GM23338 (cell line): Measurements from ENCODE around the gene ZNF398. TPM values are rescaled to one million over a fixed set of nuclear protein-coding genes. Genes with fewer than 3 reads are reported as not detected.

ENCODE experiments used
- ATAC-seq: fragments of 200-7000 bp; cut with Tn5 transposase; 3 replicates; pipeline ENCODE4 v1.9.1; 2020
- DNase-seq: peaks from one replicate; pipeline ENCODE4 v3.0.0-alpha.2; 2015; ENCODE audit warnings: low spot score
- H2AFZ ChIP-seq: fragments of 200-600 bp; sonication (generic); 2 replicates; pipeline ENCODE4 v1.8.0; 2016; ENCODE audit warnings: antibody characterized with exemption, mild to moderate bottlenecking, moderate library complexity
- H3F3A ChIP-seq: fragments of 200-600 bp; sonication (generic); replicated peaks from 2 replicates; pipeline ENCODE4 v1.8.0; 2017; ENCODE audit warnings: antibody characterized with exemption, mixed run types, low read depth
- H3K27ac ChIP-seq: fragments of 200-600 bp; sonication (generic); 2 replicates; pipeline ENCODE4 v1.6.1; 2016; ENCODE audit warnings: low read depth
- H3K27me3 ChIP-seq: fragments of 200-600 bp; sonication (generic); 2 replicates; pipeline ENCODE4 v1.8.0; 2016; ENCODE audit warnings: mild to moderate bottlenecking, mixed run types, moderate library complexity; ENCODE audit not compliant: insufficient read depth
- H3K36me3 ChIP-seq: fragments of 200-600 bp; sonication (generic); 2 replicates; pipeline ENCODE4 v1.8.0; 2016; ENCODE audit warnings: mild to moderate bottlenecking; ENCODE audit not compliant: insufficient read depth
- H3K4me1 ChIP-seq: fragments of 200-600 bp; sonication (generic); 2 replicates; pipeline ENCODE4 v1.8.0; 2016; ENCODE audit warnings: mild to moderate bottlenecking, moderate library complexity; ENCODE audit not compliant: insufficient read depth
- H3K4me2 ChIP-seq: fragments of 200-600 bp; sonication (generic); 2 replicates; pipeline ENCODE4 v1.7.1; 2017; ENCODE audit warnings: mixed run types
- H3K4me3 ChIP-seq: fragments of 200-600 bp; sonication (generic); 2 replicates; pipeline ENCODE4 v1.6.1; 2016; ENCODE audit warnings: mixed run types
- H3K79me2 ChIP-seq: fragments of 200-600 bp; sonication (generic); replicated peaks from 2 replicates; pipeline ENCODE4 v1.8.0; 2017; ENCODE audit warnings: mild to moderate bottlenecking; ENCODE audit not compliant: insufficient read depth
- H3K9me2 ChIP-seq: fragments of 200-600 bp; sonication (generic); 2 replicates; pipeline ENCODE4 v1.8.0; 2017; ENCODE audit not compliant: insufficient read depth
- H4K20me1 ChIP-seq: fragments of 200-600 bp; sonication (generic); replicated peaks from 2 replicates; pipeline ENCODE4 v1.8.0; 2017; ENCODE audit warnings: mild to moderate bottlenecking; ENCODE audit not compliant: insufficient read depth
- H3K27ac Mint-ChIP-seq: 2 replicates; pipeline ENCODE4 v1.8.0; 2020; ENCODE audit warnings: inconsistent platforms, mild to moderate bottlenecking, moderate library complexity, mixed read lengths
- H3K27me3 Mint-ChIP-seq: 3 replicates; pipeline ENCODE4 v1.8.0; 2022; ENCODE audit warnings: low read depth, mild to moderate bottlenecking, moderate library complexity, mixed read lengths, inconsistent platforms; ENCODE audit not compliant: insufficient read depth, poor library complexity
- H3K36me3 Mint-ChIP-seq: 3 replicates; pipeline ENCODE4 v1.8.0; 2021; ENCODE audit warnings: low read depth, mild to moderate bottlenecking, inconsistent platforms, moderate library complexity, mixed read lengths
- H3K4me1 Mint-ChIP-seq: 3 replicates; pipeline ENCODE4 v1.8.0; 2020; ENCODE audit warnings: mild to moderate bottlenecking, inconsistent platforms, mixed read lengths
- H3K4me3 Mint-ChIP-seq: 3 replicates; pipeline ENCODE4 v1.8.0; 2021; ENCODE audit warnings: moderate library complexity, mild to moderate bottlenecking, inconsistent platforms, mixed read lengths
- H3K9me3 Mint-ChIP-seq: 3 replicates; pipeline ENCODE4 v1.8.0; 2020; ENCODE audit warnings: moderate library complexity, mild to moderate bottlenecking, inconsistent platforms, mixed read lengths
- CREB1 ChIP-seq: fragments of 250-450 bp; sonication (Bioruptor Pico); IDR thresholded peaks from 2 replicates; pipeline ENCODE4 v1.5.0; 2020; ENCODE audit warnings: low read depth, mild to moderate bottlenecking, moderate library complexity
- CTCF ChIP-seq, 2 experiments: fragments of 200-600 bp in 1 of 2; sonication (generic) in 1 of 2; conservative IDR thresholded peaks; 2 replicates each; pipeline versions ENCODE4 v1.5.1 to v1.6.1; 2016 to 2017; ENCODE audit warnings: antibody characterized with exemption in 2 of 2, low read depth in 2 of 2, mild to moderate bottlenecking in 2 of 2, moderate library complexity in 1 of 2
- ETS1 ChIP-seq: IDR thresholded peaks from 2 replicates; pipeline ENCODE4 v1.6.1; 2016; ENCODE audit warnings: antibody characterized with exemption
- EZH2 ChIP-seq: fragments of 200-600 bp; sonication (generic); IDR thresholded peaks from one replicate; pipeline ENCODE4 v1.8.0; 2017; ENCODE audit warnings: antibody characterized with exemption, mild to moderate bottlenecking, low read depth; ENCODE audit not compliant: unreplicated experiment
- EZH2phosphoT487 ChIP-seq: fragments of 200-600 bp; sonication (generic); IDR thresholded peaks from one replicate; pipeline ENCODE4 v1.8.1; 2018; ENCODE audit warnings: antibody characterized with exemption; ENCODE audit not compliant: unreplicated experiment
- JUNB ChIP-seq: IDR thresholded peaks from one replicate; pipeline ENCODE4 v1.6.1; 2016; ENCODE audit warnings: antibody characterized with exemption; ENCODE audit not compliant: unreplicated experiment
- NANOG ChIP-seq: IDR thresholded peaks from 2 replicates; pipeline ENCODE4 v1.6.1; 2016; ENCODE audit warnings: antibody characterized with exemption, borderline replicate concordance
- POLR2AphosphoS5 ChIP-seq: IDR thresholded peaks from 2 replicates; pipeline ENCODE4 v1.6.1; 2016; ENCODE audit warnings: antibody characterized with exemption, low read depth
- REST ChIP-seq: IDR thresholded peaks from one replicate; pipeline ENCODE4 v1.6.1; 2018; ENCODE audit warnings: antibody characterized with exemption; ENCODE audit not compliant: unreplicated experiment
- STAT1 ChIP-seq: IDR thresholded peaks from one replicate; pipeline ENCODE4 v1.6.1; 2016; ENCODE audit warnings: antibody characterized with exemption; ENCODE audit not compliant: unreplicated experiment
- ZNF114 ChIP-seq: fragments of 250-450 bp; sonication (Bioruptor Pico); IDR thresholded peaks from 2 replicates; pipeline ENCODE4 v1.5.0; 2020; ENCODE audit warnings: mild to moderate bottlenecking, moderate library complexity
- ZNF331 ChIP-seq: fragments of 250-450 bp; sonication (Bioruptor Pico); IDR thresholded peaks from 2 replicates; pipeline ENCODE4 v1.5.0; 2020; ENCODE audit warnings: low read depth, mild to moderate bottlenecking, moderate library complexity
- ZNF462 ChIP-seq: fragments of 250-450 bp; sonication (Bioruptor Pico); IDR thresholded peaks from 2 replicates; pipeline ENCODE4 v1.5.0; 2020; ENCODE audit warnings: mild to moderate bottlenecking, moderate library complexity
- polyA plus RNA-seq: library from polyadenylated mRNA; unstranded; fragments of >200 nt; fragmentation: Nextera tagmentation; extraction: Ambion mirVana; gene quantifications from 2 replicates; pipeline ENCODE4 v1.2.1, GENCODE V29; 2016
- total RNA-seq: library from RNA; depleted of rRNA; stranded (reverse); fragments of >200 nt; shearing (Covaris generic); gene quantifications from 2 replicates; pipeline ENCODE4 v1.2.3, GENCODE V29; 2014

ZNF398 gene
- total and polyA plus RNA-seq, 2 experiments from 2014 or later: 20.7 to 99.6 TPM

GRCh38 chr7:149109969-149110368 is 37.3 kb upstream of the ZNF398 start:
- Histone ChIP-seq H3K9me2 (no peaks in the 10 kb centered on the region), H3K27ac (no peak overlapping the region), H3K4me1 (no peaks in the 10 kb centered on the region), H3K27me3 (no peaks in the 10 kb centered on the region), H3K36me3 (no peaks in the 10 kb centered on the region), H4K20me1 (no peaks in the 10 kb centered on the region), H3K4me2 (no peak overlapping the region), H3K79me2 (no peaks in the 10 kb centered on the region), H3K4me3 (no peak overlapping the region), H3F3A (0 out of 2 replicates have a peak, but pooled peaks cover 3% of the 10 kb centered on the region), H2AFZ (no peak overlapping the region)
- DNase-seq (no peak), ATAC-seq (no peak)
- H3K4me1 Mint-ChIP-seq: no peaks in the 10 kb centered on the region
- no peak overlapping the region for H3K4me3 Mint-ChIP-seq
- peaks cover 19% of the 10 kb centered on the region for H3K36me3 Mint-ChIP-seq
- H3K27me3 Mint-ChIP-seq: peaks cover 5% of the 10 kb centered on the region
- no peaks in the 10 kb centered on the region for H3K9me3 Mint-ChIP-seq
- H3K27ac Mint-ChIP-seq: no peak overlapping the region
- TF ChIP-seq POLR2AphosphoS5: no peak
- no peak for TF ChIP-seq JUNB
- no peak for TF ChIP-seq NANOG
- TF ChIP-seq ZNF114: no peak
- TF ChIP-seq ETS1: no peak
- TF ChIP-seq REST: no peak
- no peak for TF ChIP-seq ZNF462 (CRISPR knock-in tag)
- no peak for TF ChIP-seq CTCF (conservative IDR thresholded peaks at IDR 0.05; ENCODE audit: low read depth in 2 of 2)
- no peak for TF ChIP-seq CREB1 (CRISPR knock-in tag)
- no peak for TF ChIP-seq EZH2
- no peak for TF ChIP-seq EZH2phosphoT487
- TF ChIP-seq ZNF331 (CRISPR knock-in tag): no peak
- no peak for TF ChIP-seq STAT1
